Putamen (tissue), 1 donor: ENCODE data around the gene C2orf92.
"Not testable (repeated sequence)": the region's sequence is repeated elsewhere in the genome, so short reads cannot be mapped to it uniquely, and the experiment has no call there.

Experiments used
- DNase-seq: peaks from one replicate; pipeline ENCODE4 v3.0.0-alpha.2; 2016; ENCODE audit warnings: low spot score

C2orf92 gene

DNA sequence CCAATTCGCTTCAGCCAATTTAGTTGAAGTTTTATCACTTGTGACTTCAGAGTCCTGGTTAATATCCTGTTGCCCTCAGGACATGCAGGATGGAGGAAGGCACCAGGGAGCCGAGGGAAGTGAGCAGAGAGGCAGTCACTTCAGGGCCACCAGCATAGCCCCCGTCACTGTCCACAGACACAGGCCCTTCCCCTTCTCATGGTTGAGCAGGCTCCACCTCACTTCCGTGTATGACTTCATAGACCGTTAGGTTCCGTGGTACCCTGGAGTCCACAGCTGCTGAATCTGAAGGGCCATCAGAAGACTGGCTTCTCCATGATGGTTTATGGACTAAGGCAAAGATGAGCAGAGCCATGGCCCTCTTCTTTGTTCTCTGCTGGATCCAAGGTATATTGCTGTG is at the start of gene C2orf92:
Gene C2orf92, plus strand, starts transcription at position 266 of the 400 bp plus-strand sequence. Its CDS starts 76 bp downstream, at position 342.
- no peak for DNase-seq

DNA sequence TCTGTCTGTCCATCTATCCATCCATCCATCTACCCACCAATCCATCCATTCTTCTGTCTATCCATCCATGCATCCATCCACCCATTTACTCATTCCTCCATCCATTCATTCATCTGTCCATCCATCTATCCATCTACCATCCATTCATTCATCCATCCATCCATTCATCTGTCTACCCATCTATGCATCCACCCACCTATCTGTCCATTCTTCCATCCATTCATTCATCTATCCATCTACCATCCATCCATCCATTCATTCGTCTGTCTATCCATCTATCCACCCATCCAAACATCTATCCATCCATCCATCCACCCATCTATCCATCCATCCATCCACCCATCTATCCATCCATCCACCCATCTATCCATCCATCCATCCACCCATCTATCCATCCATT is 49.0 kb upstream of the C2orf92 start:
- DNase-seq, result not testable (repeated sequence)

DNA sequence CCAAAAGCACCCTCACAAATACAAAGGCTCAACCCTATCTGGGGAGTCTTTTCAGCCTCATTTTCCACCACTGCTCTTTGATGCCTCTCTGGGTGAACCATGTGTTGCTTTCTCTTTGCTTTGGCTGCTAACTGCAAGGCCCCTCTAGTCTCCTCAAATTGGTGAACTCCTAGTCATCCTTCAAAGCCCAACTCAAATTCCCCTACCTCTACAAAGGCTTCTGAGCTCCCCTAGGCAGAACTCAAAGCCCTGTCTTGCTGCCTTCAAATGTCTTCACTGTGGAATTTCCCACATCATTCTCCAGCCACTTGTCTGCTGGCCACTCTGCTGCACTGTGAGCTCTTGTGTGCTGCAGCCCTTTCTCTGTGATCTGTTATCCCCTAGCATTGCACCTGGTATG is 46.5 kb upstream of the C2orf92 start:
- DNase-seq, result not testable (repeated sequence)

- DNase-seq, result not testable (repeated sequence)
Measured at GRCh38 chr2:97625354-97626048, 44.0 kb upstream of the C2orf92 start.

GRCh38 chr2:97626049-97626430 is 43.5 kb upstream of the C2orf92 start:
- DNase-seq, result not testable (repeated sequence)

DNA sequence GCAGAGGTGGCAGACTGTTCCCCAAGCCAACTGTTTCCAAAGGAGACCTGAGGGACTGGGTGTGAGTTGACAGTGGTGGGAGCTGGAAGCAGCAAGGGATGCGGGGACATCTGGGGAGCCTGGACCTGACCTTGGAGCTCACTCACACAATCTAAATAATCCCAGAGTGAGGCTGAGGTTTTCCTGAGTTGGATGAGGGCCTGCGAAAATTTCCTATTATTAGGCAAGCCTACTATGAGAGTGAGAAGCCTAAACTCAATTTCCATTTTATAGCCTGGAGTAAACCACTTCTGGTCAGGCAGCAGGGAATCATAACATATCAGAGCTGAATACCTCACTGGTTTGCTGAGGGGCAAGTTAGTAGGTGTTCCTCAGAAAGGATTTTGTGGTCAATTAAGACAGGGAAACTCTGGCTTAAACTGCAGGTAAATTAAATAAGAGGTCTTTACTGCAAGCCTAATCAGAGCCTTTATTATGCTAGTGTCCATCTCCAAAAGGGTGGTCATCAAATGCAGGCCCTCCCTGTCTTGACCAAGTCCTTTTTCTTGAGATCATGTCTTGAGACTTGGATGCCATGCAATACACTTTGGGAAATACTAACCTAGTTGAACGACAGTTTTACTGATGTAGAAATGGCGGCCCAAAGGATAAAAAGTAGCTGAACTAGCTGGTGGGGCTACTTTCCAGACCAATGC is 25.3 kb upstream of the C2orf92 start:
- DNase-seq, result no peak

DNA sequence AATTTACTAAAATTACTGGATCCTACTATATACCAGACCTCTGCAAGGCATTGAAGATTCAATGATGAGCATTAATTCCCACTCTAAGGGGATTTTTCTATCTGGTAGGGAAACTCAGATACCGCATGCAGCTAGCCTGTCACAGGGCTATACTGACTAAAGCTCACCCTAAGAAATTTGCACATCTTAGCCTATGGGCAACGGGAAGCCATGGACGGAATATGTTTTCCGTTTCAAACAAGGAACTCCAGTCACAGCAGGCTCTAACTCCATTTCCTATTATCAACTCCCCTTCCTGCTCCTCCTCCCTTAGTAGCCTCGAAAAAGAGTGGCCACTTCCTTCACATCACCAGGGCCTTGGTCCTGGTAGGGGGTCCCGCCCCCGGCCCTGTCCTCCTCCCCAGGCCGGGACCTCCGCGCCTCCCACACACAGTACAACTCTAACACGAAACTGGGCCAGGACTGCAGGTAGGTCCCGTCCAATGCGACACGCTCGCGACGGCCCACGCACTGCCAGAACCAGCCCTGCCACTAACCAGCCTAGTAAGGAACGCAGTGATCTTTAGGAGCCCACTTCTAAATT is 24.3 kb upstream of the C2orf92 start:
- no peak for DNase-seq

DNA sequence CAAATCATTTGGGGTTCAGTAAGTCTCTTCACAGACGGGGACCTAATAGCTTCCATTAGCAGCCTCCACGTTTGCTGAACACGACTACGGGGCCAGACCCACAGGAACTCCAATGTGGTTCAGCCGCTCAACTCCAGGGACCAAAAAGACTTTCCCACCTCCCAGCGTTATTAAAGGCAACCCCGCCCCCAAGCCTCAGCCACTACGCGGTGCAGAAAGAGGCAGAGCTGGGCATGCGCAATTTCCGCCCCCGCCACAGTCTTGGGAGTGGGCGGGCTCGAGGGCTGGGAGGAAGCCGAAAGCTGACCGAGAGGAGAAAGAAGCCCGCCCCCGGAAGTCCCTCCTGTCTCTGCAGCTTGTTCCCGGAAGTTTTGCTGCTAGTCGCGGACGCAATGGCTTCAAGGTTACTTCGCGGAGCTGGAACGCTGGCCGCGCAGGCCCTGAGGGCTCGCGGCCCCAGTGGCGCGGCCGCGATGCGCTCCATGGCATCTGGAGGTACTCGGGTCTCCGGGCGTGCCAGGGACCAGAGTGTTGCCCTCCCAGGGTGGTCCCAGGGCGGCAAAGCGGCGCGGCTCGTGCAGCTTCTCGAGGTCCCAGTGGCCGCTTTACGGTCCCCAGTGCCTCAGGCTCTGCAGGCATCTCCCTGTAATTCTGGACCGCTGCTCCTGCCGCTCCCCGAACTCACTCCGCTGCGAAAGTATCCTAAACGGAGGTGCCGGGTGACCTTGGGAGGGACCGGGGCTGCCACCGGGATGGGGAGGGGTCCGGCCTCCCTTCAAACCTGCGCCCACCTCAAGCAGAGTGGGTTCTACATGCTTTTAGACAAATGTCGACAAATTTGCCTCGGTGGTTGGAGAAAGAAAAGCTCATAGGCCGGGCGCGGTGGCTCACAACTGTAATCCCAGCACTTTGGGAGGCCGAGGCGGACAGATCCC is 23.6 kb upstream of the C2orf92 start, which contains the start of gene COX5B:
Gene COX5B, plus strand, starts transcription at position 368 of the 935 bp plus-strand sequence. Its CDS starts 25 bp downstream, at position 393.
- DNase-seq, result peak; percentile 99

- DNase-seq, result no peak
Measured at GRCh38 chr2:97646977-97647376, 22.5 kb upstream of the C2orf92 start.

- no peak for DNase-seq
Measured at GRCh38 chr2:97651114-97651513, 18.4 kb upstream of the C2orf92 start.

DNA sequence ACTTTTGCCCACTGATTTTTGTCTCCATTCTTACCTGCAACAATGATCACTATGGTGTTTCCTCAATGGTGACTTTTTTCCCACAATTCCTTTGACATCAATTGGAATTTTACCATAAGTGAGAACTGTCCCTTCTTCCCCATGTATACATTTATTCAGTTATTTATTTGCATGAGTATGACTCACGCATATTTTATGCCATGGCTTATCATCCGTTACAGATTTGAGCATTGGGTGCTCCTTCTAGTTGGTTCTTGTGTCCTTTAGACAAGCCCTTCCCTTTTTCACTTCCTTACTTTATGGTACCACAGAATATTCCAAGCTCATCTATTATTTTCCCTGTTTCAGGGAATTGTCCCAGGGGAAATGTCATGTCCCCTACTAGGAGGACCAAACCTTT is 16.0 kb upstream of the C2orf92 start:
- DNase-seq, result no peak

DNA sequence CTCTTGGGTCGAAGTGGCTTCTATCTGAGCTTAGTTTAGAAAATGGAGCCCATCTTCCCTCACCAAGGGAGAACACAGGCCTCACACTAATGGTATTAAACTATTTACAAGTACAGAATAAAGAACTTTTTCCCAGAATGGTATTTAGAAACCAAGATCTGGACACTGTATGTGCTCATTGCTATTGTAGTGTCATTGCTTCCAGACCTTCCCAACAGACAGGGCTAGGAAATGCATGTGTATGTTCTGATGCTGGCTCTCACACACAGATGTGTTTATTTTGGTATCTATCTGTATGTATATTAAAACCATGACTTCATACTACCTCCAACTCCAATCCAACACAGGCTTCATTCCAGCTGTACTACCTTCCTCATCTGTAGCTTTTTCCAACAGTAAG is 15.6 kb upstream of the C2orf92 start:
- DNase-seq, result no peak

DNA sequence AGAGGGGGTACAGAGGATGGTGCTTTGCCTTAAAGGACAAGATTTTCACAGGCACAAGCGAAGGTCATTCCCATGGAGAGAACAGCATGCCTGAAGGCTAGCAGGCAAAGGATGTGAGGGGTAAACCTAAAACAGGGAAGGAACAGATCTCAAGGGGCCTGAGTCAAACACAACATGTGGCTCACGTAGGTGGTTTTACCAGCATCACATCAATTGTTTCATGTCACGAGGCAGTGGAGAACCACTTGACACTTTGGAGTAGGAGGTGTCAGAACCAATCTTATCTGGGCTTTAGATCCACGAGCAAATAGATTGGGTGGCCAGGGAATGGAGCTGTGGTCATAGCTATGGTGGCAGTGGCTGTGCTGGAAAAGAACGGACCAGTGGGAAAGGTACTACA is 15.2 kb upstream of the C2orf92 start:
- no peak for DNase-seq

DNA sequence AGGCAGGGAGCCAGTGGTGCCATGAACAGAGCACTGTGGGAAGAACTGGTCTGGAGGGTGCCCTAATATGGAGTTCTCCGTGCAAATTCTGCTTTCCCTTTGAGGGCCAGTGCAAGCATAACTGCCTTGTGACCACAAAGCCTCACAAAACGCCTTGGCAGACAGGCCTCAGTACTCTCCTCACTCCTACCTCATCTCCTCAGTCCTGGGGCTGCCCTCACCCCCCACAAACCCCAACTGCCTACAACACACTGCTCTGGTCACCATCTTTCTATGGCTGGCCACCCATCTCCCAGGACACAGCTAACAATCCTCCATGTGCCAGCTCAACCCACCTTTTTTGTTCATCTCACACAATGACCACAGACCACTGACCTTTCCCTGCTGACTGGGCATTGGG is 14.7 kb upstream of the C2orf92 start:
- no peak for DNase-seq

GRCh38 chr2:97656129-97656755 is 13.3 kb upstream of the C2orf92 start:
- no peak for DNase-seq

DNA sequence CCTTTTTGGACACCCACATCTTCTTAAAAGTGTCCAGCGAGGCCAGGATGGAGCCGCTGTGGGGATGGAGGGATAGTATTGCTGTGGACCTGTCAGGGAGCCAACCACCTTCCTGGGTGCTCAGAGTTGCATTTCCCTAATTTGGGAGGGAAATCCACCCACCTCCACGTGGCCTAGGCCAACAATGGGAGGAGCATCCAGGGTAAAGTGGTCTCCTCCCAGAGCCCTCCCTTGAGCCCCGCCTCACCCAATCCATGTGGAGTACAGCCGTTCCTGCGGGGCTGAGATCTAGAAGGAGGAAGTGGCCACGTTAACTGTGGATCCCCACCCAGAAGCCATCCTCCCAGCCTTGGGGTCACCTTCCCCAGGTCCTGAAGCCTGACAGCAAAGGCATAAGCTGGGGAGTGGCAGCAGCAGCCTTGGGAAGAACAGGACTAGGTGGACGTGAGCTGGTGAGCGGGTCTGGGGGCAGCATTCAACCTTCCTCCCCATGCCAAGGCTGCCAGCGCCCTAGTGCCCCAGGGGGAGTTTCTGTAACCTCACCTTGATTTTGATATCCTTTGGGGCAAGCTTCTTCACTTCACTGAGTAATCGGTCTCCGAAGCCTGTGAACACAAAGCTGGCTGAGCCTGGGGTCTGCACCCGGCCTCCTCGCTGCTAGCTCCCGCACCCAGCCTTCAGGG is 12.5 kb upstream of the C2orf92 start:
- no peak for DNase-seq

DNA sequence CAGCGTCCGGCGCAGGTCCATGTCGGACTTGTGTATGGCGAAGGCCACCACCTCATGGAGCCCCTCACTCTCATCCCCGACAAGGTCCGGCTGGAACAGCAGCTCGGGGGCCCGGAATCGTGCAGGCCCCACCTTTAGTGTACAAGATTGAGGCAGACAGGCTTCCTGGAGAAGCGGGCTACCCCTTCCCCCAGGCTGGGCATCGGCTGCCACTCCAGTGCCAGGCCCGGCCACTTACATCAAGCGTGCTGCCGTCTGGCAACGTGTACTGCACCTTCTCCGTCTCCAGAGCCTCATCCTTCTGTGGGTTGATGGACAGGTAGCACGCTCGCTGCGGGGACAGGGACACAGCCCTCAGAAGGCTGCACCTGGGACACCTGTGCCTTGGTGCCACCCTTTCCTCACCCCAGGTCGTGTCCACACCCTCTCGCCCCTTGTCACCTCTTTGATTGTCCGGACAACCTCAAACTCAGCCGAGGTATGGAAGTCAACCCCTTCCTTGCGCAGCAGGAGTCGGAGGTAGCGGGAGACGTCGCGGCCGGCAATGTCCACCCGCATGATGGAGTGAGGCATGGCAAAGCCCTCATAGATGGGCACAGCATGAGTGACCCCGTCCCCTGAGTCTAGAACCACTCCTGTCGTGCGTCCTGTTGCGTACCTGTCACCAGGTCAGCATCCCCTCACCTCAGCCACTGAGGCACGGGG is 11.4 kb upstream of the C2orf92 start:
- DNase-seq, result no peak

- no peak for DNase-seq
Measured at GRCh38 chr2:97658691-97659157, 10.8 kb upstream of the C2orf92 start.

DNA sequence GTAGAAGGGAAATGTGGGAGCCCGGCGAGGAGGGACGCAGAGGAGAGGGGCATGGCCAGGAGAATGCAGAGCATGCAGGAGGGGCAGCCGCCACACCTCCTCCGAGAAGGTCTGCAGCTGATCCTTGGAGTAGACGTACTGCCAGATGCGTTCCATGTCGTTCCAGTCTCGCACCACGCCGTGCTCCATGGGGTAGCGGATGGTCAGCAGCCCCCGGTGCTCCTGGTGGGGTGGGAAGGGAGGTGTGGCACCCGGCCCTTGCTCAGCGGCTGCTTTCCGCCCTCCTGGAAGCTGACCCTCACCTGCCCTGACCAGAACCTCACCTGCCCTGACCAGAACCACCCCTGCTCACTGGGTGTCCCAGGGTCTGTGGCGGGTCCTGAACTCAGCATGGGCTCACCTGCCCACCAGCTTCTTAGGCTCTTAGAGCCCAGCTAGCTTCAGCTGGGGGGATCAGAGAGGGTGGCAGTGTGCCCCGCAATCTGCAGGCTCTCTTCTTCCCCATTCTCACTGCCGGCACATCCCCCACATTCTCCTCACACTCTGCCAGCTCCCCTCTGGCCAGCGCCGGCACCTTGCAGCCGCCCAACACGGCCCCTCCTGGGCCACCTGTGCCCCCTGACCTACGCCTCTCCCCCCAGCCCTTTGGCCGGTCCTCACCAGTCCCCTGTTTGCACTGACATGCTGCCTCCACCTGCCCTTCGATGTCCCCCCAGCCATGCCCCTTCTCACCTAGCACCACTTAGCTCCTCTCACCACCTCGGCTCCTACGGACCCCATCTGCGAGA is 10.1 kb upstream of the C2orf92 start:
- no peak for DNase-seq
